8988T (cell line): ENCODE measurements around the gene MRPL1.
"Not testable (repeated sequence)": the region's sequence is repeated elsewhere in the genome, so short reads cannot be mapped to it uniquely, and the experiment has no call there.

Source experiments
- DNase-seq: peaks from one replicate; pipeline ENCODE4 v3.0.0; 2011

Gene MRPL1

DNA sequence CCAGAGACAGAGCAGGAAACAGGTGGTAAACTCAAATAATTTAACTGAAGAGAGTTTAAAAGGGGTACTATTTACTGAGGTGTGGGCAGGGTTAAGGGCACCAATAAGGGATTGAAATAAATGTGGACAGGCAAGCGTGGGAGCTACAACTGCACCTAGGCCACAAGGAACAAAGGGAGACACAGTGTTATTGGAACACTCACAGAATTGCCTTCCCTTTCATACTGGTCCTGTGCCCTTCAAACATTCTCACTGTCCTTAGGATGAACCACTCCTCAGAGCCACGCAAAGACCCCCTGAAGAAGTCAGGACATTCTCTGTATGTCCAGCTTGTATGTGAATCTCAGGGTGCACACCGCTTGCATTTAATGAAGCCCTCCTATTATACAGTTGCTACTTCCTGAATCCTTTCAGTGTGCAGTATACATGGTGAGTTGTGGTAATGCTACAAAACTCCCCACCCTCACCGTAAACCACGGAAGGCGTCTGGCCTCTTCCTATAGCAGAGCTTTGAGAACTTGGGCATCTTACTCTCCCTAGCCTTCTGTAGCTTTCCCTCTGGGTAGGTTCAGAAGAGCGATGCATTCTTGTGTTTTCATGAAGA lies 9.6 kb upstream of the MRPL1 start:
- no peak for DNase-seq

DNA sequence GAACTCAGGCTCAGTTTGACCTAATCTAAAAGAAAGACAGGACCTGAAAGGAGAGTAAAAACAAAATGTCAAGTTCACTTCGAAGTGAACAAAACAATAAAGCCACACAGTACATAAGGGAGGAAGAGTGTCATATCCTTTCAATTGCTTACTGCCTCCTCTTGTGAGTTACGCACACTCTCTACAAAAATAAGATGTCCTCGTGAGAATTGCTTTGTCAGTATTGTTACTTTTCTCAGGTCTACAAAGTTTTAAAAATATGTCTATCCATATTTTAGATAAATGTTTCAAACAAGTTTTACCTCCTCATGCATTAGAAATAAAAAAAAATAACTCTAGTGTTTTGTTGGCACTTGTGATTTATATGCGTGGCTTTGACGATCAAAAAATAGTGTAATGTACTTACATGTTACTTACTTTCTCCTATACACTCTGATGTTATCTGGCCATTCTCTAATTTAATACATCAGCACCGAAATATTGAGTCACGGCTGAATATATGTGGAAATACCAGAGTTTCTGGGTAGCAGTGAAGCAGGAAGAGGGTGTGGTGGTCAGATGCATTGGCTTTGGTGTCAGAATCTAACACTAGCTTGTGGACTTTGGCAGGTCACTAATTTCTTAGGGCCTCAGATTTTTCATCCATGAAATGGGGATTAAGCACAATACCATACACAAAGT lies 8.1 kb upstream of the MRPL1 start:
- DNase-seq, result no peak

DNA sequence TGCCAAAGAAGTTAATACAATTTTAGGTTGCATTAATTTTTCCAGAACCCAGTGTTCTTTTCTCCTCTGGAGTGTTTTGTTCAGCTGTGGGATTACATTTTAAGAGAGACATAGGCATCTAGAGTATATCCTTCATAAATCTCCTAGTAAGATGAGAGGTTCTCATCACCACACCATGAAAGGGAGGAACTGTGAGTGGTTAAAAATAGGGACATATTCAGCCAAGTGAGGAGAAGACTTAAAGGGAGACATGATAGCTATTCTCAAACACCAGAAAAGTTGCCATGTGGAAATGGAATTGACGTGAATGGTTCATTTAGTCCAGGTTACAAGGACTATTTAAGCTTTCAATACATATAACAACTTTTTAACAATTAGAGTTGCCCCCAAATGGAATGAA lies 6.5 kb upstream of the MRPL1 start:
- DNase-seq, result no peak

DNA sequence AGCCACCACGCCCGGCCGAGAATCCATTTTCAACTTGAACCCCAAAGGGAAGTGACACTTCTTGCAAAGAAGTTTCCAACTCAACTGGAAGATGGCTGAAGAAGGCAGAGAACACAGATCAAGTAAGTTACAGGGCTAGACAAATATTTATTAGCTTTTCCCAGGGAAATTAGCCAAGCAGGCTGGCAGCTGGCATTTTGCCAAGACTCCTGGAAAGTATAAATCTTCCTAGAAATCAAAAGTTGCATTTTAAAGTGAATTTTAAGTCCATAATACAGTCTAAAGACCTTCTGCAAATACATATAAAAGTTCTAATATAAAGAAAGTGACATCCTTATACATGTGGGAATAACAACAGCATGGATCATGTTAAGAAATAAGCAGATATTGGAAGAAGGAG lies 3.4 kb upstream of the MRPL1 start:
- DNase-seq, result no peak

DNA sequence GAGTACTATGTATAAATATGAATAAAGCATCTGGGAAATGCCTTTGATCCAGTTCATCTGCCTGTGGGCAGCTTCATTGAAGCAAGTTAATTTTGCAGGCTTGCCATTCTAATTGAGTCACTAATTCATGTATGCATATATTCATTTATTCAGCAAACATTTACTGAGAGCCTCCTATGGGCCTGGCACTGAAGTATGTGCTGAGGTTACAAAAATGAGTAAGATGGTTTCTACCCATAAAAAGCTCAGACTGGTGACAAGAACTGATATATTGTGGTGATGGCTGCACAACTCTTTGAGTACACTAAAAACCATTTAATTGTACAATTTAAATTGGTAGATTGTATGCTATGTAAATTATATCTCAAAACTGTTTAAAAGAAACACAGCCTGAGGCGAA lies 1.1 kb upstream of the MRPL1 start:
- no peak for DNase-seq

DNA sequence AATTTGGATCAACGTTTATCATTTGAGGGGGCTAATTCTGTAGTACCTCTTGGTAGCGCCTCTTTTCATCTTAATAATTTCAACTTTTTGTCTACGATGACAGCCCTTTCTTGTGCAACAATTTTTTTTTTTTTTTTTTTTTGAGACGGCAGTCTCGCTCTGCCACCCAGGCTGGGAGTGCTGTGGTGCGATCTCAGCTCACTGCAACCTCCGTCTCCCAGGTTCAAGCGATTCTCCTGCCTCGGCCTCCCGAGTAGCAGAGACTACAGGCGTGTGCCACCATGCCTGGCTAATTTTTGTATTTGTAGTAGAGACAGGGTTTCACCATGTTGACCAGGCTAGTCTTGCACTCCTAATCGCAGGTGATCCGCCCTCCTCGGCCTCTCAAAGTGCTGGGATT lies 711 bp downstream of the MRPL1 start:
- DNase-seq, result not testable (repeated sequence)

DNA sequence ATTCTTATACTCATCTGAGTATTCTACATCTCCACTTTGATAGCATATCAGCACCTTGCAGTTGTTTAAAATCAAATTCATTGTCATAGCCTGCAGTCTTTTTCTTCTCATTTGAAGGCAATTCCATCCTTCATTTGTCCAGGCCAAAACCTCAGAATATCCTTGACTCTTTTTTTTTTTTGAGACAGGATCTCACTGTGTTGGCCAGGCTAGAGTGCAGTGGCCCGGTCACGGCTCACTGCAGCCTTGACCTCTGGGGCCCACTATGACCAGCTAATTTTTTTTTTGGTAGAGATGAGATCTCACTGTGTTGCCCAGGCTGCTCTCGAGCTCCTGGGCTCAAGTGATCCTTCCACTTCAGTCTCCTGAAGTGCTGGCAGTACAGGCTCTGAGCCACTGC lies 2.6 kb downstream of the MRPL1 start:
- DNase-seq, result no peak

DNA sequence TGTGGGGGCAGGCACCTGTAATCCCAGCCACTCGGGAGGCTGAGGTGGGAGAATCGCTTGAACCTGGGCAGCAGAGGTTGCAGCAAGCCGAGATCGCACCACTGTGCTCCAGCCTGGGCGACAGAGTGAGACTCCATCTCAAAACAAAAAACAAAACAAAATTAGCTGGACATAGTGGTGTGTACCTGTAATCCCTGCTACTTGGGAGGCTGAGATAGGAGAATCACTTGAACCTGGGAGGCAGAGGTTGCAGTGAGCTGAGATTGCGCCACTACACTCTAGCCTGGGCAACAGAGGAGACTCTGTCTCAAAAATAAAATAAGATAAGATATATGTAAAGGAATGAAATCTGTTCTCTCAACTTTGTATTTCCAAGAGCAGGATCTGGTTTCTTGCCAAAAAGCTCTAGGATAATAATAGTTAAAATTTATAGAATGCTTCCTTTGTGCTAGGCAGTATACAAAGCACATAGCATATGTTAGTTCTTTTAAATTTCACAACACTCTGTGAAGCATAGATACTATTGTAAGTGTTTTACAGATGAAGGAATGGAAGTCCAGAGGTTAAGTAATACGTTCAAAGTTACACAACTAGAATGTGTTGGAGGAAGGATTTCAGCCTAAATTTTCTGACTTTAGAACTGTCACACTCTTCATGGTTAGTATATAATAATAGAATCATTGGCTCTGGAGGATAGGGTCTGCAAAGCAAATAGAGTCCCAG lies 10.3 kb downstream of the MRPL1 start:
- DNase-seq, result no peak

DNA sequence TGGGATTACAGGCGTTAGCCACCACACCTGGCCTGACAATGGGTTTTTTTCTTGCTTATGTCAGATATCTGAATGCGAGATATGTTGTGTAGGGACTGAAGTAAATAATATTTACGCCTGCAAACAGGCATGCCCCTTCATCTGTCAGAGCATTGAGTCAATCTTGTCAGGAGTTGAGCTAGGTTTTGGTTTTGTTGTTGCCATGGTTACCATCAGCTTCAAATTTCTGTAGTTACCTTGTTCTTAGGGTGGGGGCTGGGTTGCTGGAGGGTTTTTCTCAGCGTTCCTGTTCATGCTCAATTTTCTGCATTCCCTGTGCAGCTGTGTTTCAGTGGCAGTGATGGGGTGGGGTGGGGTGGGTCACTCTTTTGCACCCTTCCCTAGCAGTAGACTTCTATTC lies 14.5 kb downstream of the MRPL1 start:
- DNase-seq, result no peak

DNA sequence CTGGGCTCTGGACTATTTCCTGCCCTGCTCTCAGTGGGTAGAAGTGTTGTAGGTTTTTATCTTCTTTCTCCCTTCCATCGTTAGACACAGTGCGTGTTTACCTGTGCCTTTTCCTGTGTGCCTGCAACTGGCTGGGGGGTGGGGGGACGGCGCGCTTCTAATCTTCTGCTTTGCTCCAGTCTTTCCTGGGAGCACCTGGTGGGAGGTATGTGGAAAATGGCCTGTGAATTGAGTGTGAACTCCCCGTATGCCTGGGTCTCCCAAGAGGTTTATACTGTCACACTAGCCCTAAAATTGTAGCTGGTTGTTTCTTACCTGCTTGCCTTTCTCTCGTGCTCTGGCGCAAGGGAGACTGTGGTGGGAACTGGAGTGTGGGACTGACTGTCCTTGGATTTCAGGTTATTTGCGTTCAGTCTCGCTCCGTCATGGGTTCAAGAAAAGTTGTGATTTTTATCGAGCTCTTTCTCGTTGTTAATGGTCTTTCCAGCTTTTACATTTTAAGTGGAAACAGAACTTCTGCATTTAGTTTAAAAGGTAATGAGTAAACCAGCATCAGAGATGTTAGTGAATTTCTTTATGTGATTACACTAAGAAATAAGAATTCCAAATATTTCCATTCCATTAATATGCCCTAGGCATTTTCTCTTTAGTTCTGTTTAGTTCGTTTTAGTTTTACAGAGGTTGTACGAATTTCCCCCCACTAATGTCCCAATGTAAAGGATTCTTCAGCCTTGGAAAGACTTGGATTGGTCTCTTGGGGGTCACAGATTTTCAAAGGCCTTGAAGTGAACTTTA lies 15.3 kb downstream of the MRPL1 start:
- no peak for DNase-seq

DNA sequence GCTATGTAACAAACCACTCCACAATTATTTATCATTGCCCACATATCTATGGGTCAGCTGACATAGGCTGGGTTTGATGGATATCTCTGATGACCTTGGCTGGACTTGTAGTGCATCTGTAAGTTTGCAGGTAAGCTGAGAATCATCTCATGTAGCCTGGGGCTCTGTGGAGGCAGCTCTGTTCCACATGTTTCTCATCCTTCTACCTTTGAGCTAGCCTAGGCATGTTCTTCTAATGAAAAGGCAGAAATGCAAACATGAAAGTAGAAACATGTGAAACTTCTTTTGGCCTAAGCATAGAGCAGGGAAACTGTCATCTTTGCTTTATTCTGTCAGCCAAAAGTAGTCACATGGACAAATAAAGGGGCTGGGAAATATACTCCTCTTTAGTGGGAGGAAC lies 18.2 kb downstream of the MRPL1 start:
- DNase-seq, result no peak

DNA sequence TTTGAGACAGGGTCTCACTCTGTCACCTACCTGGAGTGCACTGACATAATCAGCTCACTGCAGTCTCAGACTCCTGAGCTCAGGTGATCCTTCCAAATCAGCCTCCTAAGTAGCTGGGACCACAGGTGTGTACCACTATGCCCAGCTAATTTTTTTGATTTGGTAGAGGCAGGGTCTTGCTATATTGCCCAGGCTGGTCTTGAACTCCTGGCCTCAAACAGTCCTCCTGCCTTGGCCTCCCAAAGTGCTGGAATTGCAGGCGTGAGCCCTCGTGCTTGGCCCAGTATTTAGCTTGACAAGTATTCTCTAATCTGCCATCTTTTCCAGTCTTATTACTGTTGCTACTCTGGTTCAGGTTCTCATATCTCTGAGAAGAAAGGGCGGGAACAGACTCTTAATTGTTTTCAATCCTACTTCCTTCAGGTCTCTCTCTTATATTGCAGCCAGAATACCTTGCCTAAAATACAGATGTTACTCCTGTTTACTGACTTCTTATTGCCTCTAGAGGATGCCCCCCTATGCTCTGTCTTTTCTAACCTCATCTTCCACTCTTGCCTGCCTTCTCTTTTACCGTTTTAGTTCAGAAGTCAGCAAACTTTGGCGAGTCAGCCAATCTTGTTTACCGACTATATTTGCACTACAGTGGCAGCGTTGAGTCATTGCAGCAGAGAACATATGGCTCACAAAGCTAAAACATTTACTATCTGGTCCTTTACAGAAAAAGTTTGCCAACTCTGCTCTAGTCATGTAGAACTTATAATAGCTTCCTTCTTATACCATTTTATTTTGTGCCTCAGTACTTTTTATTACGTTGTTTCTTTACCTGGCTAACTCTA lies 19.0 kb downstream of the MRPL1 start:
- DNase-seq, result no peak

DNA sequence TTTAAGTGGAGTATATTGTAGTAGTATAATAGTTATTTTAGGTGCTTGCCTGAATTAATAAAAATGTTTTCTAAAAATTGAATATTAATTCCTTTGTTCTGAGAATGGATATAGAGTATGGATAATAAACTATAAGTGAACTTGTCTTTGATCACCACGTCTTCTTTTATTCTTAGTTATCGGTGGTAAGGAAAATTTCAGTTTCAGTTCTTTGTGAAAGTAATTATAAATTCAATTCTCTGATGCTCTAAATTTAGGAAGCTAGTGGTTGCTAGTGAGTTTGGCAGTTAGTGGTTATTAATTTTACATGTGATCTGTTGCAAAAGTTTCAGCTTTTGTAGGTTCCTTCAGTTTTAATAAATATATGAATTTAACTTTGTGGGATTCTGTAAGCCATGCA lies 30.8 kb downstream of the MRPL1 start:
- DNase-seq, result no peak

DNA sequence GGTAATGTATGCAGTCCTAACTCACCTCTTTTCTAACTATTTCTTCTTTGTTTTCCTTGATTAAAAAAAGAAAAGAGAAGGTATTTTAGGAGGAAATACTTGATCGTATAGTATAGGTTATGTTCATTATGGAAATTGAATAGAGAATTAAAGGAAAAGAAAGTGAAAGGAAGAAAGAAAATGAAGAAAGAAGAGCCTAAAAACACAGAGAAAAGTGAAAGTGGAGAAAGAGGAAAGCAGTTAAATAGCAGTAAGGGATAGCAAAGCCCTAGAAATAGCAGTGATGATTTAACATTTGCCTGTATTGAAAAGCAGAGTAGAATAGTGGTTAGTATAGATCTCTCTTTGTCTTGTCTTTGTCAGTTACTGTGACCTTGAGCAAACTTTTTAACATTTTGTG lies 37.0 kb downstream of the MRPL1 start:
- no peak for DNase-seq

DNA sequence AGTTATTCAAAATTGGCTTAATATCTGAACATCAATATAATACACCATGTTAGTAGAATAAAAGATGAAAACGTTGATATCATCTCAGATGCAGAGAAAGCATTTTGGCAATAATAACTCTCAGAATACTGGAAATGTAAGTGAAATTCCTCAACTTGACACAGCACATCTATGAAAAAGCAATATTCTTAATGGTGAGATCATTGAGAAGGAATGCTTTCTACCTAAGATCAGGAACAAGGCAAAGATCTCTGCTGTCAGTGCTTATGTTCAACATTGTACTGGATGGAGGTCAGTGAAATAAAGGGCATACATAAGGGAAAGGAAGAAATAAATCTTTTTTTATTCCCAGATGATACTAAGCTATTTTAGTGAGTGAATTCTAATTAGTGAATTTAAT lies 40.6 kb downstream of the MRPL1 start:
- DNase-seq, result no peak

DNA sequence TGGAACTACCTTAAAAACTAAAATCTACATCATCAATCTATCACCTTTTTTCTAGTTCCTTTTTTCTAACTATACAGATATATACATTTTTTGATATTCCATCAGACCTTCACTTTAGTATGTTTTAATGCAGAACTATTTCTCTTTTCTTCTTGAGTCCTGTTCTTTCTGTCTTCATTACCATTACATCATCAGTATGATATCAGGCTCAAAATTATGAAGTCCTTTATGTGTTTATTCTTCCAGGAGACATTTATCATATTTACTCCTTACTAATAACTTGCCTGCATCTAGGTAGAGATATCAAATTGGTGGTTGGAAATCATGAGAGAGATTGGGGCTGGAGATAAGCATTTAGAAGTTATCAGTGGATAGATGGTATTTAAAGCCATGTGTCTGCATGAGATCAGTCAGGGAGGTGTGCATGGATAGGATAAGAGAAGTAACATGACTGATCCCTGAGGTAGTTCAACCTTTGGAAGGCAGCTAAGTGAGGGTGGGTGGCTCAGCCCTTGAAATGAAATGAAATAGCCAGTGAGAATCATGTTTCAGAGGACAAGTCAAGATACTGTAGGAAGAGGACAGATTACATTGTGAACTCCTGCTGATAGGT lies 43.1 kb downstream of the MRPL1 start:
- DNase-seq, result no peak

DNA sequence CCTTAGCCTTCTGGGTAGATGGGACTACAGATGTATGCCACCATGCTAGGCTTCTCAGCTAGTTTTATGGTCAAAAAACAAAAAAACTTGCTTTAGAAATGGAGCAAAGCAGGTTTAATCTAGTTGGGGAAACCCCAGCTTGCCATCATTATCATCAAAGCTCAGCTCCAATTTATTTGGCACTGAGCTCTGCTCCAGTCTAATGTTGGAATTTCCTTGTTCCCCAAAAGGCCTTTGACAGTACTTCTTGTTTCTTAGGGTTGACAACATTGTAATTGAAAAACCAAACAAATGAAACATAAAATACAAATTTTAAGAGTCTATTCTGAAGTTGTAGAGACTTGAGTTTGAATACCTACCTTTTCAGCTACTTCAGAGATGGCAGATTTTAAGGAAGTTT lies 48.0 kb downstream of the MRPL1 start:
- no peak for DNase-seq

DNA sequence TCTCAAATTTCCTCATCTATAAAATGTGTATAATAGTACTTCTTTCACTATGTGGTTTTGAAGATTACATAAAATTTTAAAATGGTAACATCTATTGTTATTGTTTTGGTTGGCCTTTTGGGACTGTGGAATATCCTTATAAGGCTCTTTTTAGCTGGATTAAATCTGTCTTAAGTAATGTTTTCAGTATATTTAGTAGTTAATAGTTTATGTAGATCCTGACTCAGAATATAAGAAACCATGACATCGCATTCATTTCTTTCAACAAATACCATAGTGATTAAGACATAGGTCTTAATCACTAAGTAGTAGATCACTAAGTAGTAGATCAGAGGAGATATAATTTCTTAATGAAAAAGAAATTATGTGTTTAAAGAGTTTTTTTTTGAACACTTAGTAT lies 48.5 kb downstream of the MRPL1 start:
- no peak for DNase-seq

DNA sequence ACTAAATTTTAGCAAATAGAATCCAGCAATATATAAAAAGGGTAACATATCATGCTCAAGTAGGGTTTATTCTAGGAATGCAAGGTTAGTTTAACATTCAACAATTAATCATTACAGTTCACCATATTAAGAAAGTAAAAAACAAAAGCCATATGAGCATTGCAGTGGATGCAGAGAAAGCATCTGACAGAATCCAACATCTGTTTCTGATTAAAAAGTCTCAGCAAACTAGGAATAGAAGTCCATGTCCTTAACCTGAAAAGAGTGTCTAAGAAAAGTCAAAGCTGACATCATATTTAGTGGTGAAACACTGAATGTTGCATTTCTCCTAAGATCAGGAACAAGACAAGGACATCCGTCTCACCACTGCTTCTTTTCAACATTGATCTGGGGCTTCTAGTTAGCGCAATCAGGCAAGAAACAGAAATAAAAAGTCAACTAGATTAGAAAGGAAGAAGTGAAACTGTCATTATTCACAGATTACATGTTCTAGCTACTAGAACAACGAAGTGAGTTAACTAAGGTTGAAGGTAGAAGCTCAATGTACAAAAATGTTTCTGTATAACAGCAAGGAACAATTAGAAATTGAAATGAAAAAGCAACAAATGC lies 49.3 kb downstream of the MRPL1 start:
- no peak for DNase-seq

DNA sequence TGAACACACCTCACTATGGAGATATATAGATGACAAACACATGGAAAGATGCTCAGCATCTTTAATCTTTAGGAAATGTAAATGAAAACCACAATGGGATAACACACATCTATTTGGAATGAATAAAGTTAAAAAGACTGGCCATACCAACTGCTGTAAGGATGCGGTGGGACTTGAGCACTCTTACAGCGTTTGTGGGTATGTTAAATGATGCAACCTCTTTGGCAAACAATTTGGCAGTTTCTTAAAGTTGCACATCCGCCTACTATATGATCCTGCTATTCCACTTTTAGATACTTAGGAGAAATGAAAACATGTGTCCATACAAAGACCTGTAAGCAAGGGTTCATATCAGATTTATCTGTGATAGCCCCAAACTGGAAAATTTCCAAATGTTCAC lies 50.7 kb downstream of the MRPL1 start:
- DNase-seq, result no peak

DNA sequence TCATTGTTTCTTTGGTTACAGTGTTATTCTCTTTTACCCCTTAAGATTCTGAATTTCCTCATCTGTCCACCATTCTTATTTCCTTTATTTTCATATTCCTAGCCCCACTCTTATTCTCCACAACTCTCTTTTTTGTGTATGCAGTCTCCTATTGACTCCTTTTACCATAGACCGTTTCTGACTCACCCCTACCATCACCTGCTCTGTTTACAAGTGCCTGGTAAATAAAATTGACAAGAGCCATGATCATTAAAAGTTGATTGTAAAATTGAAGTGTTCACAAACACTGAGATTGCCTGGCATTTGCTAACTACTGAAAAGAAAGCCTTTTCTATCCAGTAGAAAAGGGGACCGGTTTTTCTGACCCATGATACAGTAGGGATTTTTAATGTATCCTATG lies 54.4 kb downstream of the MRPL1 start:
- no peak for DNase-seq

DNA sequence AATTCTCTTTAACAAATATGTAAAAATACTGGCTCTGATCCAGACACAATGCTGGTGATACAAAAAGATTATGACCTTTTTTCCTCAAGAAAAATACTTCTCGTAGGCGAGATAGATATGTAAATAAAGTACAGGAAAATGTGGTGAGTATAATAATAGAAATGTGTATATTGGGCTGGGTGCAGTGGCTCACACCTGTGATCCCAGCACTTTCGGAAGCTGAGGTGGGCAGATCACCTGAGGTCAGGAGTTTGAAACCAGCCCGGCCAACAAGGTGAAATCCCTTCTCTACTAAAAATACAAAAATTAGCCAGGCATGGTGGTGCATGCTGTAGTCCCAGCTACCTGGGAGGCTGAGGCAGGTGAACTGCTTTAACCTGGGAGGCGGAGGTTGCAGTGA lies 55.0 kb downstream of the MRPL1 start:
- no peak for DNase-seq
